NT2/D1 (cell line): ENCODE data around the gene MRPS14.

Source experiments
- DNase-seq: peaks from one replicate; pipeline ENCODE4 v3.0.0-alpha.2; 2011; ENCODE audit warnings: low read depth, low spot score
- H3K27me3 ChIP-seq: 2 replicates; pipeline ENCODE4 v1.6.0; 2011; ENCODE audit warnings: mild to moderate bottlenecking; ENCODE audit not compliant: insufficient read length, insufficient read depth
- H3K36me3 ChIP-seq: 2 replicates; pipeline ENCODE4 v1.6.1; 2011; ENCODE audit warnings: mild to moderate bottlenecking, low read length, mixed read lengths; ENCODE audit not compliant: insufficient read depth, insufficient read length
- H3K4me1 ChIP-seq: 2 replicates; pipeline ENCODE4 v1.5.1; 2011; ENCODE audit not compliant: insufficient read depth, insufficient read length
- H3K4me3 ChIP-seq: 2 replicates; pipeline ENCODE4 v1.5.1; 2011; ENCODE audit warnings: low read depth; ENCODE audit not compliant: insufficient read length
- H3K9ac ChIP-seq: 2 replicates; pipeline ENCODE4 v1.6.0; 2011; ENCODE audit warnings: low read depth; ENCODE audit not compliant: insufficient read length
- H3K9me3 ChIP-seq: 2 replicates; pipeline ENCODE4 v1.5.1; 2011; ENCODE audit warnings: mild to moderate bottlenecking, low read length; ENCODE audit not compliant: insufficient read depth
- SUZ12 ChIP-seq: IDR thresholded peaks from 2 replicates; pipeline ENCODE4 v1.6.1; 2011; ENCODE audit not compliant: insufficient read length, insufficient read depth; ENCODE audit errors: extremely low read depth
- YY1 ChIP-seq: IDR thresholded peaks from 2 replicates; pipeline ENCODE4 v1.6.1; 2011; ENCODE audit not compliant: insufficient read length, insufficient read depth
- ZNF274 ChIP-seq: IDR thresholded peaks from 2 replicates; pipeline ENCODE4 v1.6.1; 2011; ENCODE audit warnings: mild to moderate bottlenecking, low read depth, low read length

MRPS14 gene

DNA sequence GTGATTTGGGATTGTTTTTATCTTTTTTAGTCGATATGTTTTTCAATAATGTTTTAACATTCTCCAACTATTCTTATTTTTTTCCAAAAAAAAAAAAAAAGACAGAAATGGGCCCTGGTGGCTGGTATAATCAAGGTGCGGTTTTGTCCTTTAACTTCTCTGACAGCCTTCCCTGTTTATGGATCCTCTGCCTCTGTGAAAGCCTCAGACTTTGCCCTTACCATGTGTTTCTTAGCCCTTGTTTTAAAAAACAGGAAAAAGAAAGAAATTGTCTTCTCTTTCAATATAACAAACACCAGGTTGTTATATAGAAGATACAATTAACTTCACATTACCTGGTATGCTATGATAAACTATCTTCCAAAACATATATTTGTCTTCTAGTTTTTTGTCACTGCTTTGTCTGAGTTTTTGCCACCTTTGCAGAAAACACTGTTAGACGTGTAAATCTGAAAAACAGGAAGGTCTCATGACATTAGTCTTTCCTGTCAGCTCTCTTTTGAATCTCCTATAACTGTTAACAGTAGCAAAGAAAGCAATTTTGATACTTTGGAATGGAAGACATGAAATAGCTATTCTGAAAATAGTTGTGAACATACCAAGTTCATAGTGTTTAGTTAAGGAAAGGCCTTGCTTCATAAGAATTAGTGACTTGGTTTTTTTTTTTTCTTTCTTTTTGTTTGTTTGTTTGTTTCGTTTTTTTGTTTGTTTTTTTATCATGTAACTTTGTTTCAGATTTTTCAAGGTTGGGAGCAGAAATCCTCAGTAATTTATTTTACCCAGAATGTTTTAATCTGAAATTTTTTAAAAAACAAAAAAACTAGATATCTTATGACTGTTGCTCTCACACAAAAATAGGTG, 55.1 kb downstream of the MRPS14 start:
- Histone ChIP-seq H3K4me1 (no peaks in the 10 kb centered on the region), H3K9ac (no peak overlapping the region), H3K27me3 (no peaks in the 10 kb centered on the region), H3K4me3 (no peak overlapping the region), H3K9me3 (no peaks in the 10 kb centered on the region), H3K36me3 (no peaks in the 10 kb centered on the region)
- TF ChIP-seq YY1: no peak
- TF ChIP-seq SUZ12: no peak
- no peak for TF ChIP-seq ZNF274
- no peak for DNase-seq

DNA sequence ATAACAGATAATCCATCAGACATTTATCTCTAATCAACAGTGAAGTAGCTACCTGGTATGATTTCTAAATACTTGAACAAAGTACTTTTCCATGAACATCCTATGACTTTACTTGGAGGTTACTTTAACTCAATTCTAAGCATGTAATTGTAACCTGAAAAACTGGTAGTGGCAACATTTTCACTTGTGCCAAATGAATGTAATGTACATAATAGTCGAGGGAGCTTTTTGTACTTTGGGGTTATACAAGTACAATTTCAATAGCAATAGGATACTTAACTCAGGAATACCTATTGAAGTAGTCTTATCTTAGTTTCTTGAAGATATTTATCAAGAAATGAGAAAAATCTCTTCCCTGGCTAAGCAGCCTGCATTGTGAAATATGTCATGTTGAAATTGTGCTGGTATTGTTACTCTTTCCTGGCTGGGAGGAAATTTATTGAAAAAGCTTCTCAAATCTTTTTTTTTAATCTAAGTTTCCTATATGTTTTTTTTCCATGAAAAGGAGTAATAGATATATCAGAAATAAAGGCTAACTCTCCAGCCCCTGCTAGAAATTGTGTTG, 57.1 kb downstream of the MRPS14 start:
- H3K27me3 ChIP-seq: no peaks in the 10 kb centered on the region
- no peaks in the 10 kb centered on the region for H3K9me3 ChIP-seq
- H3K36me3 ChIP-seq: no peaks in the 10 kb centered on the region
- no peaks in the 10 kb centered on the region for H3K4me1 ChIP-seq
- no peak overlapping the region for H3K9ac ChIP-seq
- no peak overlapping the region for H3K4me3 ChIP-seq
- TF ChIP-seq SUZ12 (no peak), ZNF274 (no peak), YY1 (no peak)
- DNase-seq: no peak

GRCh38 chr1:174965362-174966007, 57.7 kb downstream of the MRPS14 start:
- no peak for TF ChIP-seq SUZ12
- no peak for TF ChIP-seq ZNF274
- TF ChIP-seq YY1: no peak
- no peak for DNase-seq
- Histone ChIP-seq H3K4me3 (no peak overlapping the region), H3K9ac (no peak overlapping the region), H3K27me3 (no peaks in the 10 kb centered on the region), H3K9me3 (no peaks in the 10 kb centered on the region), H3K36me3 (no peaks in the 10 kb centered on the region), H3K4me1 (no peaks in the 10 kb centered on the region)

GRCh38 chr1:174964972-174965361, 58.3 kb downstream of the MRPS14 start:
- Histone ChIP-seq H3K36me3 (no peaks in the 10 kb centered on the region), H3K4me1 (no peaks in the 10 kb centered on the region), H3K27me3 (no peaks in the 10 kb centered on the region), H3K9me3 (no peaks in the 10 kb centered on the region), H3K9ac (no peak overlapping the region), H3K4me3 (no peak overlapping the region)
- TF ChIP-seq YY1: no peak
- no peak for TF ChIP-seq ZNF274
- no peak for TF ChIP-seq SUZ12
- DNase-seq: no peak

GRCh38 chr1:174964261-174964971, 58.8 kb downstream of the MRPS14 start:
- Histone ChIP-seq H3K9ac (no peak overlapping the region), H3K4me3 (no peak overlapping the region), H3K27me3 (no peaks in the 10 kb centered on the region), H3K36me3 (no peaks in the 10 kb centered on the region), H3K9me3 (no peaks in the 10 kb centered on the region), H3K4me1 (no peaks in the 10 kb centered on the region)
- DNase-seq: no peak
- no peak for TF ChIP-seq SUZ12

DNA sequence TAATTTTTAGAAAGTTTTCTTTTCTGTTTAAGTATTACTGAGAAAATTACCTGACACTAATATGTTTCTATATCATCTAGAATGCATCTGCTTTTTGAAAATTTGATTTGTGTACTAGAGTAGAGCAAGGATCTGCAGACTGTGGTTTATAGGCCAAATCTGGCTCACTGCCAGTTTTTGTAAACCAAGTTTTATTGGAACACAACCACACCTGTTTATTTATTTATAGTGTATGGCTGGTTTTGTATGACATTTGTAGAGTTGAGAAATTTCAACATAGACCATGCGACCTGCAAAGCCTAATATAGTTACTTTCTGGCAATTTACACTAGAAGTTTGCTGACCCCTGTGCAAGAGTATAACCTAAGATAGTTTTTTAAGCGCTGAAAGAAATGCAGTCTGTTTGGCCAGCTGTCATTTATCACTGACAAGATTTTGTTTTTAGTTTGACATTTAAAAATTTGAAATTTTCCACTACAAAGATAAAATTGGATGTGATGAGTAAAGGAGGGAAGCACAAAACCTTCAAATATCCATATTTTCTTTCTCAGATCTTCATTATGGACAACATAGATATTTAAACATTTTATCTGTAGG, 59.6 kb downstream of the MRPS14 start:
- Histone ChIP-seq H3K4me3 (no peak overlapping the region), H3K27me3 (no peaks in the 10 kb centered on the region), H3K4me1 (no peaks in the 10 kb centered on the region), H3K9me3 (no peaks in the 10 kb centered on the region), H3K36me3 (no peaks in the 10 kb centered on the region), H3K9ac (no peak overlapping the region)
- no peak for DNase-seq
- no peak for TF ChIP-seq ZNF274
